Mesenteric fat pad (tissue), 1 donor: Measurements from ENCODE around the gene PGLYRP1. TPM values are rescaled to one million over a fixed set of nuclear protein-coding genes. Genes with fewer than 3 reads are reported as not detected.

Experiments used
- DNase-seq: peaks from one replicate; pipeline ENCODE4 v3.0.0-alpha.2; 2020; ENCODE audit warnings: low spot score
- long read RNA-seq: library from polyadenylated mRNA; unstranded; transcript quantifications from one replicate; pipeline ENCODE4 v2.0.0, GENCODE V29; 2020
- total RNA-seq: library from RNA; stranded (reverse); fragmentation: NEBNext Ultra II Directional; extraction: Animal tissue kit (Norgen Biotek cat#: 25700); gene quantifications from one replicate; pipeline ENCODE4 v1.2.1, GENCODE V29; 2021
- donor health status: DM: yes; HTN: yes; CAD: no.

PGLYRP1 gene, protein sequence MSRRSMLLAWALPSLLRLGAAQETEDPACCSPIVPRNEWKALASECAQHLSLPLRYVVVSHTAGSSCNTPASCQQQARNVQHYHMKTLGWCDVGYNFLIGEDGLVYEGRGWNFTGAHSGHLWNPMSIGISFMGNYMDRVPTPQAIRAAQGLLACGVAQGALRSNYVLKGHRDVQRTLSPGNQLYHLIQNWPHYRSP
- total RNA-seq = 1.6 TPM
- long read RNA-seq, partial matches to known transcripts = 0 of 5 reads
- long read RNA-seq, other reads (novel, unspliced or antisense) = 5 of 5 reads

DNA sequence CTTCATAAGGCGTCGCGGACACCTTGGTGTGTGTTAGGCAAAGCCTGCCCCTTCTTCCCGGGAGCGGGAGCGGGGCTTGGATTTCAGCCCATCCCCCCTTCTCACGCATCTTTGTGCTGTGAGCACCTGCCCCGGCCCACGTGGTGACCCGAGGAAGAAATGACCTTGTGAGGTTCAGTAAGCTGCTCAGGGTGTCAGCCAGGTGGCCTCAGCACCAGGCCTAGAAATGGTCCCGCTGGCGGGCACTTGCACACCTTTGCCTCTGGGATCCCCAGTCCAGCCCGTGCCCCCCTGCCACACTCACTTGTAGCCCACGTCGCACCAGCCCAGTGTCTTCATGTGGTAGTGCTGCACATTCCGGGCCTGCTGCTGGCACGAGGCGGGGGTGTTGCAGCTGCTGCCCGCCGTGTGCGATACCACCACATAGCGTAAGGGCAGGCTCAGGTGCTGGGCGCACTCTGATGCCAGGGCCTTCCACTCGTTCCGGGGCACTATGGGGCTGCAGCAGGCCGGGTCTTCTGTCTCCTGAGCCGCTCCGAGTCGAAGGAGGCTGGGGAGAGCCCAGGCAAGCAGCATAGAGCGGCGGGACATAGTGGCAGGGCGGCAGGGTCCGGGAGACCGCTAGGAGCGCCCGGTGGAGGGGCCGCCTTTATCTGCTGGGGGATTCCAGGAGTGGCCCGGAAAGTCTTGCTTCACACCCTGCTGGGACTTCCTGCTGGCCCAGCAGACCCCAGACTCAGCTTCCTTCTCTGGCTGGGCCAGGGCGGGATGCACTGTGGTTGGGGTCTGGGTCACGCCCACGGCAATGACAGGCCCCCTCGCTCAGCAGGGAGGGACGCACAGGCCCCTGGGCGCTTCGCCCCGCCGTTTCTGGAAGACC is at the start of gene PGLYRP1:
TSS of gene PGLYRP1 (minus strand) at position 623 of the 880 bp plus-strand sequence. CDS start at position 591, 32 bp downstream.
- DNase-seq = peak; percentile 88

DNA sequence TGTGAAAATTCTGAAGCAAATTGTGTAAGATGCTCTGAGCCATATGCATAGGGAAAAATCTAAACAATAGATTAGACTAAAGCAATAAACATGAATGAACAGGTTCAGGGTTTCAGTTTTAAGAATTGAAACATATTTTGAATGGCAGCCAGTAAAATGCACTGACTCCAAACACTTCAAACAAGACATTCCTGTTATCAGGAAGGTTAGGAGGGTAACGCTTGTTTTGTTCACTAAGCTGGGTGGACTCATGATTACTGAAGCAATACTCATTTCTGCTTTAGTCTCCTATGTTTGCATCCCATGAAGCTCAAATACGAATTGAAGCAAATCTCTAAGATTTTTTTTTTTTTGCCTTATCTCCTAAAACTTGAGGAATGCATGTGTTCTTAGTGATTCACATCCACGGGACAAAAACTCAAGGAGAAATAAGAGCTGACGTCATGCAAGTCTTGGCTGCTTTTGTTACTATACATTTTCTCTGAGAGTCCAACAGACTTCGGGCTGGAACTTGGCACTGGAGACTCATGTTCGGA is 47.0 kb upstream of the PGLYRP1 start:
- no peak for DNase-seq

DNA sequence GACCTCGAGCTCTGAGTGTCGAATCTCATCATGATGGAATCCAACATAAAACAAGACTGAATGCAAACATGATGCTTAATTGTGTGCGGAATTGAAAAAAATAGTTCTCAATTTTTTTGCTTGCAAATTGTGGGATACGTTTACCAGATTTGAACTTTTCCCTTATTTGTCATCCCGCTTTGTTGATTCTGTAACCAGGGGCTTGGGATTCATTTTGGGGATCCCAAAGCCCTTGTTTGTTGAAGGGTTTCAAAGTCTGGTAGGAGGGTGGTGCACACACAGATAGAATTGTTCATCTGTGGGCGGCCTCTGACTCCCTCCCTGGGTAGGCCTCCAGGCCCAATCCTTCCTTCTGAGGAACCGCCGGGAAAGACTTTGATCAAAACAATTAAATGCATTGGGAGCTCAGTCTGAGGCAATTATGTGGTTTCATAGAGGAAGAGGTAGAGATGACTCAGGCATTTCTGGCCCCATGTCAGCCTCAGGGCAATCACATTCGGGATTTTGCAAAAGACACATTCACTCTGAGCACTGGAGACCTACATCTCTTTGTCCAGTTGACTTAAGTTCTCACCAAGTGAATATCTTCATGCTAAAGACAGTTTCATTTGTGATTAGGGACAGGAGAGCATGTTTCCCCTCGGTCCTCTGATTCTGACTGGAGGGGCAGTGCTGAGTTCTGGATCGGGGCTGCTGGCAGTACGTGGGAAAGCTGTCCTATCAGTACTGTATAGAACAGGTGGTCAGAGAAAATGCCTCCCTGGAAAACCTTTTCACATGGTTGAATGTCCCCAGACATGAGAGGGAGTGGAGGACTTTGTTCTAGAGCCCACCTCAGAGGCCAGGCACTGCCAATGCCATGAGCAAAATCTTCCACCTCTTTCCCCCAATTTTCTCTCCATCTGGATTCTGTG is 45.7 kb upstream of the PGLYRP1 start:
- DNase-seq = no peak

DNA sequence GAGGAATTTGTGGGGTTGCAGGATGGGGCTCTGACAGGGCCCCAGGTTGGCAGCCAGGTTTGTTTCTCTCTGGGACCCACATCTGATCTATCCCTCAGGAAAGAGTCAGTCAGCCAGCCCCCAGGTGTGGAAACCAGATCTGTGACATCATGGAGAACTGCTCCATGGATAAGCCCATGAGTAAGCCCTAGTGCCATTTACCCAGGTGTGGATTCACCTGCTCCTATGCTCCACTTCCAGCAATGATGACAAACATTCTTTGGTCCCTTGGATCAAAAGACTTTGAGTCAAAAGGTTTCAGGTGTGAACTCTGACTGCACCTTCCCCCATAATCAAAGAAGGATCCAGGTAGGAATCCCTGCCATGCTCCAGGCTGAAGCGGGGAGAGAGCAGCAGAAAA is 44.8 kb upstream of the PGLYRP1 start:
- no peak for DNase-seq

DNA sequence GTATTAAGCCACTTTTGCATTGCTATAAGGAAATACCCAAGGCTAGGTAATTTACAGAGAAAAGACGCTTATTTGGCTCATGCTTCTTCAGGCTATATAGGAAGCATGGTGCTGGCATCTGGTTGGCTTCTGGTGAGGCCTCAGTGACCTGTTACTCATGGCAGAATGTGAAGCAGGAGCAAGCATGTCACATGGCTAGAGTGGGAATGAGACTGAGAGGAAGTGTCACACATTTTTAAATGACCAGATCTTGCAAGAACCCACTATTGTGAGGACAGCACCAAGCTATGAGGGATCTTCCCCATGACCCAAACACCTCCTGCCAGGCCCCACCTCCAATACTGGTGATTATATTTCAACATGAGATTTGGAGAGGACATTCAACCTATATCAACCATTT is 43.6 kb upstream of the PGLYRP1 start:
- DNase-seq = no peak

DNA sequence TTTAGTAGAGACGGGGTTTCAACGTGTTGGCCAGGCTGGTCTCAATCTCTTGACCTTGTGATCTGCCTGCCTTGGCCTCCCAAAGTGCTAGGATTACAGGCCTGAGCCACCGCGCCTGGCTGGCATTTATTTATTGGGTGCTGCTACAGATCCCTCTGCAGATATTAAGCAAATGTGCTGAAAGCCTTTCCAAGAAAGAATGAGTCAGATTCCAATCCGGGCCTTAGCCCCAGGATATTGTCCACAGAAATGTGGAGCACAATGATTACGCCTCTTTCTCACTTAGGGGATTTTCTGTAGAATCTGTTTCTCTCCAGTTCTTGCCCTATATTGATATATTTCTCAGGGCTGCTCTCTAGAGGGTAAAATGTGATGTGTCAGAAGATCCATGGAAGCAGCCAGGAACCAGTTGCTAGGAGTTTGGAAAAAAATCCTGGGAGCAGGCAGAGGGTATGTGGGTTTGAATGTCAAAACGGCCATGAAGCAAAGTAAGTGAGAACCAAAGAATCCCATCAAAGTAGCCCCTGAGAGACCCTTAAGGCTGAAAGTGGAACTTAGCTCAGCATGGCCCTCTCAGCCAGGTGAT is 42.7 kb upstream of the PGLYRP1 start:
- no peak for DNase-seq

DNA sequence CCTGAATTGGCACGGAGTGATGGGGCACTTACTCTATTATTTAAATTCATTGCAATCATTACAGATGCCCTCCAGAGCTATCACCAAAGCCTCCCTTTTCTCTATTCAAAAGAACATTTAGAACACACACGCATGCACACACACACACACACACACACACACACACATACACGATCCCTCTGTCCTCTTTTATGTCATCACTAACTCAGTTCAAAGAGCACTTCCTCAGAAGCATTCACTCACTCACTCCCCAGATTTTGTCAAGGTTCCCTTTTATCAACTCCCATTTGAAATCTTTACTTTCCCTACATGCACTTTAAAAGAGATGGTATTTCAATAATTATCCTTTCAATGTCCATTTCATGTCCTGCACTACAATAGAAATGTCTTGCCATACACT is 40.3 kb upstream of the PGLYRP1 start:
- DNase-seq = no peak

DNA sequence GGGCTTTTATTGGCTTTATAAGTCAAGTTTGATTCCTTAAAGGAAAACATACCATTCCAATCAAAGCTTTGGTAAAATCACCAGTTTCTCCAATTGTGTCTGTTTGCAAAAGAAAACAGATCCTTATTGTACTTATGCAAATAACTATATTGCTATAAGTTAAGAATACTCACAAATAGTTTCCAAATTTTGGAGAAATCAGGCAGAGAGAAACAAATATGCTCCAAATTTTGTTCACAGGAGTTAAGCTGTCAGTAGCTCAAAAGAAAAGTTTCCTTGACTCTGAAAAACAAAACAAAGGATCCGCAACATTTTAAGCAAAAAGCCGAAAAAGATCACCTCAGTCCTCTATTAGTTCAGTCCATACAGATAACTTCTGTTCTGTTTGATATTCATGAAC is 37.2 kb upstream of the PGLYRP1 start:
- no peak for DNase-seq

DNA sequence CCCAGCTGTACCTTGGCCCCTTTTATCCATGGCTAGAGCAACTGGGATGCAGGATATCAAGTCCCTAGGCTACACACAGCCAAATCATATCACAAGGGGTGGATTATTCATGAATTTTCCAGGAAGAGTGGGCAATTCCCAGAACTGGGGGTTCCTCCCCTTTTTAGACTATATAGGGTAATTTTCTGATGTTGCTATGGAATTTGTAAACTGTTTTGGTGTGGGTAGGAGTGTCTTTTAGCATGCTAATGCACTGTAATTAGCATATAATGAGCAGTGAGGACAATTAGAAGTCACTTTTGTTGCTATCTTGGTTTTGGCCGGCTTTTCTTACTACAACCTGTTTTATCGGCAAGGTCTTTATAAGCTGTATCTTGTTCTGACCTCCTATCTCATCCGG is 35.9 kb upstream of the PGLYRP1 start:
- no peak for DNase-seq

DNA sequence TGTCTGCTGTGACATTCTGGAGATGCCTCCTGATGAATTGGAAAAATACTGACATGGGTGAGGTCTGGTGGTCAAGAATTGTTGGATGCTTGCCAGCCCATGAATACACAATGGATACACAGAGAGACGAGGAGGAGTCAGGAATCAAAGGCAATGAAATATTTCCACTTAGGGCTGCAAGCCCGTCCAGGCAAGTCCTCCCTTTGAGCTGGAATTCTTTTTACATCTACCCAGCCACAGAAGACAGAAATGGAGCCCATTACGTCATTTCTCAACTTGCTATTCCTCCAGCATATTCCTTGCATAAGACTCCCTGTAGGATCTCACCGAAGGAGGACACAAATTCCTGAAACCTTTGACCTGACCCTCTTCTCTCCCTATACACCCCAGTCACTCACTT is 33.7 kb upstream of the PGLYRP1 start:
- DNase-seq = no peak

DNA sequence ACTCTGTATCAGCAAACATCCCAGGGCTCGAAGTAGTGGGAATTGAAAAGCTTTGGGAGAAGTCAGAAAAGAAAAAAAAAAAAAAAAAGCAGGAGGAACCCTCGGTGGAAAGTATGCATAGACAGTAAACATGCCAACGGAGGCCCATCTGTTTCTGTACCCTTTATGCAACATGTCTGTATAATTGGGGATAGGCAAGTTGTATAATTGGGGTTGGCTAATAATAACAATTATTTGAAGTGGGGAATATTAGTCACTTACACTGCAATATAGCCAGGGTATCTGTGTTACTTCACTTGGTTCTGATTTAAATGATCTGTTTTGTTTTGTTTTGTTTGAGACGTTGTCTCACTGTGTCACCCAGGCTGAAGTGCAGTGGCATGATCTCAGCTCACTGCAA is 30.0 kb upstream of the PGLYRP1 start:
- DNase-seq = no peak

DNA sequence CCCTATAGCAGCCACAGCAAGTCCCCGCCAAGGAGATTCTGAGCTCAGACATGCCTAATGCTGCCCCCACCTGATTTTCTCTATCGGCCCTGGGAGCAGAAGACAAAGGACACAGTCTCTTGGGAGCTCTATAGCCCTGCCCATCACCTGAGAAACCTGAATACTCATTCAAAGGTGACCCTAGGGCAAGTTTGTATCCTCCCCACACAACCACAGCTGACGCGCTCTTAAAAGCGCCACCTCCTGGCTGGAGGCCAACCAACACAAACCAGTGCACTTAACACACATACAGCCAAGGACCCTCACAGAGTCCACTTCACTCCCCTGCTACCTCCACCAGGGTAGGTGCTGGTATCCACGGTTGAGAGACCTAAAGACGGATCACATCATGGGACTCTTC is 26.7 kb upstream of the PGLYRP1 start:
- no peak for DNase-seq

DNA sequence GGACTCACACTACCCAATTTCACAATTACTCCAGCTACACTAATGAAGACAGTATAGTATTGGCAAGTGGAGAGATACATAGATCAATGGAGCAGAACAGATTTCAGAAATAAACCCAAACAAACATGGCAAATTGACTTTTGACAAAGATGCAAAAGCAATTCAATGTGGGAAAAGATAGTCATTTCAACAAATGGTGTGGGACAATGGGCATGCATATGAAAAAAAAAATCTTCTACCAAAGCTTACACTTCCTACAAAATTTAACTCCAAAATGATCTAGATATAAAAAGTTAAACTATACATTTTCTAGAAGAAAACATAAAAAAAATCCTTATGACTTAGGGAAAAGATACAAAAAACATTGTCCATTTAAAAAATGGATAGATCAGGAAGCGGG is 20.7 kb upstream of the PGLYRP1 start:
- no peak for DNase-seq

DNA sequence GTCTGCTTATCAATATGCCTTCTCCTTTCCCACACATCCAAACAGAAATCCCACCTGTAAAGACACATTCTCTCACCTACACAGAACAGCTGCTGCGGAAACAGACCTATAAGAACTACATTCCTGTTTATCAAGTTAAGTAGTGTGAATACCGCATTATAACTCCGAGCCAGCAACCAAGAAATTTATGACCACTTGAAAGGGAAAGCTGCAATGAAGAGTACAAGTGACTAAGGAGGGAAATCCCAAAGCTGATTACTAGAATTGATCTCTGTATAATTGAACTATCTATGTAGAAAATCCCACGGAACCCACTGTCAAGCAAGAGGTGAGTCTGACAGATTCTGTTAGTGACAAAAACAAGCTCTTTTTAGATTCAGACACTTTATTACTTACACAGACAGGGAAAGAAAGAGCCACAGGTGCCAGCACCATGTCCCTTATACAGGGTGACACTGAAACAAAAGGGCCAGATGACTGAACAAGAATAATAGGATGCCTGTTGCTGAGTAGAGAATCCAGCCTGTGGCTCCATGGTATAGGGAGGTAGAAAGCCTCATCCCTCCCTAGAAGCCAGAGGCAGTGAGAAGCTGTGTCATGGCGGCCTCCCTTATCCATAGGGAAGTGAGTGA is 19.5 kb upstream of the PGLYRP1 start:
- no peak for DNase-seq

DNA sequence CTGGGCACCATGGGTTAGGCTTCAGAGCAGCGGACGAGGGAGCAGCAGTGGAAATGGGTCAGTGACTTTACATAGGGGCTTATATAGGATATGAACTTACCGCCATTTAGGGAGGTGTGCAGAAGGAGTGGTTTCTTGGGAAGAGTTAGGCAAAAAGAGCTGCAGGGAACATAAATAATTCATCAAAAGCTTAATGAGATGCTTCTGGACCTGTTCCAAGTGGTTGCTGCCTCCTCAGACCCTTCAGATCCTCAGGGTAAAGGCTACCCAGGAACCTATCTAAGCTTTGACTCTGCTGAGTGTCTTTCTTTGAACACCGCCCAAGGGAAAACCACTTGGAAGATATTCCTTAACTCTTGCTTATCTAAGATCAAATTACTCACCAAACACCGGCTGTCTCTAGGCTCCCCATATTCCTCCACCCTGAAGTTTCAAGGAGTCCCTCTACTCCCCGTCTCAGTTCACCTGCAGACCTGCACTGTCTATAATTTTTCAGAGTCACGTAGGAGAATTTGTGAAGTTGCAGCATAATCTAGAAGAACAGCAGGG is 18.2 kb upstream of the PGLYRP1 start, which contains the start of gene IGFL4:
TSS of gene IGFL4 (minus strand) at position 51 of the 549 bp plus-strand sequence. CDS start at position 11, 40 bp downstream.
- no peak for DNase-seq

DNA sequence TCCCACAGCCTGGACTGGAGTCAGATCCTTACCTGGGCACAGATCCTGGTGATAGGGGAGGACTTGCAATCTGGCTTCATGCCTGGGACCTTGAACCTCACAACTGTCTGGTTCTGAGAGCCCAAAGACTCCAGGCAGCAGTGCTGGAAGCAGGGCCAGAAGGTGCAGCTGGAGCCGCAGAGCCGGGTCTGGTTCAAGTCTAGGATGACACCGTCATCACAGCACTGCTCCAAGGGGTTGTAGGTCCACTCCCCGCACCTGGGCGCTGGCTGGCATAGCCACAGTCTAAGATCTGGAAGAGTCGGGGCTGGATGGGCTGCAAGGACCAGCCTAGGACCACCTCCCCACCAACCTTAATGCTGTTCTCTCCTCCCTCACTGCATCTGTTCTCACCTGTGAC is 17.3 kb upstream of the PGLYRP1 start:
- DNase-seq = no peak

DNA sequence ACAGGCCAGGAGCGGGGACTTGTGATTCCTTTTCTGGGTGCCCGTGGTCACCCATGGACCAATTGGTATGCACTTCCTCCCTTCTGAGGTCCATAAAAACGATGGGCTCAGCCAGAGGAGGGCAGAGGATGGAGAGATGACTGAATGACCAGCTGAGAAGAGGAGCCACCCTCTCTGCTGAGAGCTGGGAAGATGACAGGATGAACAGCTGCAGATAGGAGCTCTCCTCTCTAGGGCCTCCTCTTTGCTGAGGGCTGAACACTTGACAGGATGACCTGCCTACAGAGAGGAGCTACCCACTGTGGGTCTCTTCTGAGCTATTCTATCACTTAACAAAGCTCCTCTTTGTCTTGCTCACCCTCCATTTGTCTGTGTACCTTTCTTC is 13.9 kb upstream of the PGLYRP1 start:
- DNase-seq = no peak

DNA sequence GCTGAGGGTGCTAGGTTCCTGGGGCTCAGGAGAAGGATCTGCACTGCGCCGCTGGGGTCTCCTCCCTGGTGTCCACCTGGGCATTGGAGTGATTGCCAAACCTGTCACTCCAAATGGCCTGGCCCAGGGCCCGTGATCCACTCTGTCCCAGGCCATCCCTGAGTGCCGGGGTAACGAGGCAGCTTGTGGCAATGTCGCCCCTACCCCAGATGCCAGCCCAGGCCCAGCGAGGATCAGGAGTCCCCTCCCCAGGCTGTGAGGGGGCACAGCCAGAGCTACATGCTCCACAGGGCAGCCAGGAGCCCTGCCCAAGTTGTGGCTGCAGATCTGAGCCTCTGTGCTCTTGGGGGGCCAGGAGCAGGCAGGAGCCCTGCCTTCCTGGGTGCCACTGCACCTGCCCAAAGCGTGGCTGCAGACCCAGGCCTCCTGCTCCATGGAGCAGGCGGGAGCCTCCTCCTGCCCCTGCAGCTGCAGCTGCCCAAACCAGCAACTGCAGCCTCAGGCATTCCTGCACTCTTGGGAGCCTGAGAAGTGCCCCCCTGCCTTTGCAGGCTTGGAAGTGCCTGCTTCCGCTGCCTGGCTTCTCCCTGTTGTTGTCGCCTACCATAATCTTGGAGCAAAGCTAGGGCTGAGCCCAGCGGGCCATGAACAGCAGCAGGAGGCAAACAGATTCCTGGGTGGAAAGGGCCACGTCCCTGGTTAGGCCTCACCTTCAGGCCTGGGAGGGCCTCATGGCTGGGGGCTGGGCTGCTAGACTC is 13.3 kb upstream of the PGLYRP1 start:
- DNase-seq = no peak

DNA sequence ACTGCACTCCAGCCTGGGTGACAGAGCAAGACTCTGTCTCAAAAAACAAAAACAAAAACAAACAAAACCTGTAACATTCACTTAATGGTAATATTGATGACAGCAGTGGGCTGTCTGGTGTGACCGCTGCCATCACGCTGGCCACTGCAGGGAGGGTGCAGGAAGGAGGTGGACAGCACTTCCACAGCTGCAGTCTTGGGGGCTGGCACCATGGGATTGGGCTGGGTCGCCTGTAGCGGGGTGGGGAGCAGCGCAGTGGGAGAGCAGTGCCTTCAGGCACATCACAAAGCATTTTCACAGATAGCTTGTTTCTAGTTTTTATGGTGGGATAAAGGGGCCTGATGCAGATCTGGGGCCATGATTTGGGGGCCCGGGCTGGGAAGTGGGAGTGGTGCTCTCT is 12.7 kb upstream of the PGLYRP1 start:
- DNase-seq = no peak
